Cardiac septum (tissue), 1 donor: ENCODE measurements around the gene CIITA. TPM values are rescaled to one million over a fixed set of nuclear protein-coding genes. Genes with fewer than 3 reads are reported as not detected.
"Not testable (repeated sequence)": the region's sequence is repeated elsewhere in the genome, so short reads cannot be mapped to it uniquely, and the experiment has no call there.

Source experiments
- DNase-seq: peaks from one replicate; pipeline ENCODE4 v3.0.0-alpha.2; 2020; ENCODE audit warnings: low spot score
- intact Hi-C: fragments of 100-400 bp; cut with DNase I; formaldehyde crosslinking; loops from one replicate; pipeline ENCODE4 v1.14.0; 2022
- long read RNA-seq: library from polyadenylated mRNA; unstranded; transcript quantifications from one replicate; pipeline ENCODE4 v2.0.0, GENCODE V29; 2021
- total RNA-seq: library from RNA; stranded (reverse); fragmentation: NEBNext Ultra II Directional; extraction: Animal tissue kit (Norgen Biotek cat#: 25700); gene quantifications from one replicate; pipeline ENCODE4 v1.2.1, GENCODE V29; 2021
- donor health status: DM: no; HTN: no; CAD: no.

CIITA gene, protein sequence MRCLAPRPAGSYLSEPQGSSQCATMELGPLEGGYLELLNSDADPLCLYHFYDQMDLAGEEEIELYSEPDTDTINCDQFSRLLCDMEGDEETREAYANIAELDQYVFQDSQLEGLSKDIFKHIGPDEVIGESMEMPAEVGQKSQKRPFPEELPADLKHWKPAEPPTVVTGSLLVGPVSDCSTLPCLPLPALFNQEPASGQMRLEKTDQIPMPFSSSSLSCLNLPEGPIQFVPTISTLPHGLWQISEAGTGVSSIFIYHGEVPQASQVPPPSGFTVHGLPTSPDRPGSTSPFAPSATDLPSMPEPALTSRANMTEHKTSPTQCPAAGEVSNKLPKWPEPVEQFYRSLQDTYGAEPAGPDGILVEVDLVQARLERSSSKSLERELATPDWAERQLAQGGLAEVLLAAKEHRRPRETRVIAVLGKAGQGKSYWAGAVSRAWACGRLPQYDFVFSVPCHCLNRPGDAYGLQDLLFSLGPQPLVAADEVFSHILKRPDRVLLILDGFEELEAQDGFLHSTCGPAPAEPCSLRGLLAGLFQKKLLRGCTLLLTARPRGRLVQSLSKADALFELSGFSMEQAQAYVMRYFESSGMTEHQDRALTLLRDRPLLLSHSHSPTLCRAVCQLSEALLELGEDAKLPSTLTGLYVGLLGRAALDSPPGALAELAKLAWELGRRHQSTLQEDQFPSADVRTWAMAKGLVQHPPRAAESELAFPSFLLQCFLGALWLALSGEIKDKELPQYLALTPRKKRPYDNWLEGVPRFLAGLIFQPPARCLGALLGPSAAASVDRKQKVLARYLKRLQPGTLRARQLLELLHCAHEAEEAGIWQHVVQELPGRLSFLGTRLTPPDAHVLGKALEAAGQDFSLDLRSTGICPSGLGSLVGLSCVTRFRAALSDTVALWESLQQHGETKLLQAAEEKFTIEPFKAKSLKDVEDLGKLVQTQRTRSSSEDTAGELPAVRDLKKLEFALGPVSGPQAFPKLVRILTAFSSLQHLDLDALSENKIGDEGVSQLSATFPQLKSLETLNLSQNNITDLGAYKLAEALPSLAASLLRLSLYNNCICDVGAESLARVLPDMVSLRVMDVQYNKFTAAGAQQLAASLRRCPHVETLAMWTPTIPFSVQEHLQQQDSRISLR
- 7.2 TPM for total RNA-seq
- long read RNA-seq, partial matches to known transcripts = 0 of 4 reads
- long read RNA-seq, other reads (novel, unspliced or antisense) = 3 of 4 reads

DNA sequence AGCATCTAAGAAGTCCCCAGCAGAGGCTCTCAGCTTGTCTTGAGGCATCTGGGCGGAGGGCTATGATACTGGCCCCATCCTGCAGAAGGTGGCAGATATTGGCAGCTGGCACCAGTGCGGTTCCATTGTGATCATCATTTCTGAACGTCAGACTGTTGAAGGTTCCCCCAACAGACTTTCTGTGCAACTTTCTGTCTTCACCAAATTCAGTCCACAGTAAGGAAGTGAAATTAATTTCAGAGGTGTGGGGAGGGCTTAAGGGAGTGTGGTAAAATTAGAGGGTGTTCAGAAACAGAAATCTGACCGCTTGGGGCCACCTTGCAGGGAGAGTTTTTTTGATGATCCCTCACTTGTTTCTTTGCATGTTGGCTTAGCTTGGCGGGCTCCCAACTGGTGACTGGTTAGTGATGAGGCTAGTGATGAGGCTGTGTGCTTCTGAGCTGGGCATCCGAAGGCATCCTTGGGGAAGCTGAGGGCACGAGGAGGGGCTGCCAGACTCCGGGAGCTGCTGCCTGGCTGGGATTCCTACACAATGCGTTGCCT is at the start of gene CIITA:
CIITA (plus strand) TSS at position 404 of the 543 bp plus-strand sequence; CDS start at position 533, 129 bp downstream.
- DNase-seq = no peak
- intact Hi-C loops = loop anchor here (5.0 kb wide), 1 partner anchor 40 kb away; no protein-coding TSS in a partner anchor

DNA sequence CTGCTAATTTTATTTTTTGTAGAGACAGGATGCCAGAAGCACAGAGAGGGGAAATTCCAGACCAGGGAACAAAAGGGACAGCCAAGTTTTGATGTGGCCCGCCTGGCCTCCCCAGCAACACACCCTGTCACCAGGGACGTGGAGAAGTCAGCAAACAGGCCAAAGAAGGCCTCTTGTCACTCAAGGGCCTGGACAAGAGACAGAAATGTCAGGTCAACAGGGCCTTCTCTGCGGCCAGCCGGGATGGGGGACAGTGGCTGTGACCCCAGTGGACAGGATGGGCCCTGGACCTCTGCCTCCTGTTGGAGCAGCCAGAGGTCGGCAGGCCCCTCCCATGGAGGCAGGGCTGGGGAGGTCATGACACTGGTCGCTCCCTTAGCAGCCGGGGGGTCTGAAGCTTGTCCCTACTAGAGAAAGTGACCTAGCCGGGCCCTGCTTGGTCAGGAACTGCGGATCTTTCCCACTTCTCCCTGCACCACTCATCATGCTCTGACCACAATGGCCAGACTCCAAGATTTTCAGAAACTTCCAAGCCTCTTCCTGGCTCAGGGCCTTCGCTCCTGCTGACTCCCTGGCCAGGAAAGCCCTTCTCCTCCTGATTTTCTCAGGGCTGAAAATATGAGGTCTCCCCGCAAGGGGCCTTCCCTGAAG is 49.2 kb upstream of the CIITA start:
- intact Hi-C loops = loop anchor here (2.0 to 10.0 kb wide), 4 partner anchors 89 to 303 kb away; partner anchors contain the start of gene EMP2
- DNase-seq = peak; percentile 86

DNA sequence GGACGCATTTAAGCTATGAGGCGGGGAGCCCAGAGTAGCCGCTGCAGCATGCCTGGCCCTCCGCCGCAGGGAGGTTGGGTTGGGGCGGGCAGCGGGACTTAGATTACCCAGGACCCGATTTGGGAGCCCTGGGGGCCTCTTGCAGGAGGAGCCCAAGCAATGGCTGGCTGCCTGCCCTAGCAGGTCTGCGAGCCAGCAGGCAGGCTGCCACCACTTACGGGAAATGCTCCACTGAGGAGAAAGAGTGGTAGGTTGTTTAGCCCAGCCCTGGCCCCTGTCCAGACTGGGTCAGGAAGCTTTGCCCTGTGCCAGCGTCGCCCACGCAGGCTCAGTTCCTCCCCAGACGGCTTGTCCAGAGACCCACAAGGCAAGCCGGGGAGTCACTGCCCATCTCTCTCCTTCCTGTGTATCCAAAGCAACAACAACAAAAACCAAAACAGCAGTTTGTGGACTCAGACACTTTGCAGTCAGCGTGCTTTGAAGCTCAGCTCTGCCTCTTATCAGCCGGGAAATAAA is 48.1 kb upstream of the CIITA start:
- intact Hi-C loops = loop anchor here (1.0 to 10.0 kb wide), 5 partner anchors 42 to 304 kb away; partner anchors contain the start of gene EMP2
- DNase-seq = peak; percentile 95

DNA sequence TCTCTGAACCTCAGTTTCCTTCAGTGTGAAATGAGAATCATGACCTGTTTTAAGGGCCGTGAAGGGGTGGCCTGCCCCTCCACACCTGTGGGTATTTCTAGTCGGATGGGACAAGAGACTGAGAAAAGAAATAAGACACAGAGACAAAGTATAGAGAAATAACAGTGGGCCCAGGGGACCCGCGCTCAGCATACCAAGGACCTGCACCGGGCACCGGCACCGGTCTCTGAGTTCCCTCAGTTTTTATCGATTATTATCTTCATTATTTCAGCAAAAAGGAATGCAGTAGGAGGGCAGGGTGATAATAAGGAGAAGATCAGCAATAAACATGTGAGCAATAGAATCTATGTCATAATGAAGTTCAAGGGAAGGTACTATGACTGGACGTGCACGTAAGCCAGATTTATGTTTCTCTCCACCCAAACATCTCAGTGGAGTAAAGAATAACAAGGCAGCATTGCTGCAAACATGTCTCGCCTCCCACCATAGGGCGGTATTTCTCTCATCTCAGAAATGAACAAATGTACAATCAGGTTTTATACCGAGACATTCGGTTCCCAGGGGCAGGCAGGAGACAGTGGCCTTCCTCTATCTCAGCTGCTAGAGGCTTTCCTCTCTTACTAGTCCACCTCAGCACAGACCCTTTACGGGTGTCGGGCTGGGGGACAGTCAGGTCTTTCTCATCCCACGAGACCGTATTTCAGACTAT is 47.5 kb upstream of the CIITA start:
- not testable (repeated sequence) for DNase-seq
- intact Hi-C loops = loop anchor here (1.0 to 10.0 kb wide), 5 partner anchors 42 to 305 kb away; partner anchors contain the start of gene EMP2

DNA sequence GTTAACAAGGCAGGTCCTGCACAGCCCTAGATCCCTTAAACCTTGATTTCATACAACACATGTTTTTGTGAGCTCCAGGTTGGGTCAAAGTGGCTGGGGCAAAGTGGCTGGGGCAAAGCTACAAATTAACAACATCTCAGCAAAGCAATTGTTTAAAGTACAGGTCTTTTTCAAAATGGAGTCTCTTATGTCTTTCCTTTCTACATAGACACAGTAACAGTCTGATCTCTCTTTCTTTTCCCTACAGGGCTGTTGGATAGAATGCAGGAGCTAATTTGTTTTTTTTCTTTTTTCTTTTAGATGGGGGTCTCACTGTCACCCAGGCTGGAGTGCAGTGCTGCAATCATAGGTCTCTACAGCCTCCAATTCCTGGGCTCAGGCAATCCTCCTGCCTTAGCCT is 46.8 kb upstream of the CIITA start:
- intact Hi-C loops, DNase-seq: not testable (repeated sequence)

DNA sequence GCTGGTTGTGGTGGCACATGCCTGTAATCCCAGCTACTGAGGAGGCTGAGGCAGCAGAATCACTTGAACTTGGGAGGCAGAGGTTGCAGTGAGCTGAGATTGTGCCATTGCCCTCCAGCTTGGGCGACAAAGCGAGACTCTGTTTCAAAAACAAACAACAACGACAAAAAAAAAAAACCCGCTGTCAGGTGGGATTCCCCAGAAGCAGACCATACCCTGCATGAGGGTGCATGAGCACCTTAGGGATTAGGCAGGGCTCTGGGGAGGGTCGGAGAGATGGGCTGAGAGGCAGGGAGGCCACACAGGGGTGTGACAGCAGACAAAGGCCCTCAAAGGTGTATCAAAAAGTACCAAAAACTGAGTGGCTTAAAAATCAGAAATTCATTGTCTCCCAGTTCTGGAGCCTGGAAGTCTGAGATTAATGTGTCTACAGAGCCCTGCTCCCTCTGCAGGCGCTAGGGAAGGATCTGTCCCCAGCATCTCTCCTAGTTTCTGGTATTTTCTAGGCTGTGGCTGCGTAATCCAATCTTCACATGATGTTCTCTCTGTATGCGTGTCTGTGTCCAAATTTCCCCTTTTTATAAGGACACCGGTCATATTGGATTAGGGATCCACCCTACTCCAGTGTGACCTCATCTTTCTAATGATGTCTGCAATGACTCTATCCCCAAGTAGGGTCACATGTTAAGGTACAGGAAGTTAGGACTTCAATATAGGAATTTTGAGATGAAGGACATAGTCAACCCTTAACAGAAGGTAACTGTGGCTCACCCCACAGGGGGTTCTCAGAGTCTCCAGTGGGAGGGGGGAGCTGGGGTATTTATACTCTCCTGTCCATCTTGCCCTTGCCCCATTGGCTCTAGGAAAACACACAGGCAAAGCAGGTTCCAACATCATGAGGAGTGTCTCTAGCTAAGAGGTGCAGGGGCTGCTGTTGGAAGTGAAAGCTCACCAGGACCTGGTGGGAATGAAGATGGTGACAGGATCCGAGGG is 44.8 kb upstream of the CIITA start:
- intact Hi-C loops = loop anchor here (2.0 kb wide), 1 partner anchor 83 kb away; no protein-coding TSS in a partner anchor
- no peak for DNase-seq

DNA sequence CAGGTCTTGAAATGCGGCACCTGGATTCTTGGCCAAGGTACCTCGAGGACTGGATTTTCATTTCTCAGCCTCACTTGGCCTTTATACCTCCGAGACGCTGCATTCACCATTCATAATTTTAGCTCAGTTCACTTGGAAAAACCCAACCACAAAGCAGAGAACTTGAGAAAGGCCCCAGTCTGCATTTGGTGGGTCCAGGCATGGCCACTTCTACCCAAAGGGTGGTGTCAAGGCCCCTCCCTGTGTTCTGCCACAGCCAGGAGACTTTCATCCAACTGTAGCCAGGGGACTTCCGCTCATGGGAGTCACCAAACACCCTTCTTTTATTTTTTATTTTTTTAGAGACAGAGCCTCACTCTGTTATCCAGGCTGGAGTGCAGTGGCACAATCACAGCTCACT is 43.7 kb upstream of the CIITA start:
- intact Hi-C loops = loop anchor here (2.0 kb wide), 1 partner anchor 82 kb away; no protein-coding TSS in a partner anchor
- no peak for DNase-seq

DNA sequence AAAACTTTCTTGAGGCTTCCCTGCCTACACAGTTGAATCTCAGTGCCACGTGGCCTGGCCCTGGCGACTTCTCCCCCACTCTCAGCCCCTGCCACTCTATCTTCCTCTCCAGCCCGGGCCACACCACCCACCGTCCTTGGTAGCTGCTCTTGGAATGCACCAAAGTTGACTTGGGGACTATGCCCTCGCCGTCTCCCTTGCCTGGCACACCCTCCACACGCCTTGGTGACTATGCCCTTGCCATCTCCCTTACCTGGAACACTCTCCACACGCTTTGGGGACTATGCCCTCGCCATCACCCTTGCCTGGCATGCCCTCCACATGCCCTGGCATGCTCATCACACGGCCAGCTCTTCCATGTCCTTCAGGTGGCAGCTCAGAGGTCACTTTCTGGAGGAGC is 42.9 kb upstream of the CIITA start:
- intact Hi-C loops = no loop called here
- DNase-seq = no peak

DNA sequence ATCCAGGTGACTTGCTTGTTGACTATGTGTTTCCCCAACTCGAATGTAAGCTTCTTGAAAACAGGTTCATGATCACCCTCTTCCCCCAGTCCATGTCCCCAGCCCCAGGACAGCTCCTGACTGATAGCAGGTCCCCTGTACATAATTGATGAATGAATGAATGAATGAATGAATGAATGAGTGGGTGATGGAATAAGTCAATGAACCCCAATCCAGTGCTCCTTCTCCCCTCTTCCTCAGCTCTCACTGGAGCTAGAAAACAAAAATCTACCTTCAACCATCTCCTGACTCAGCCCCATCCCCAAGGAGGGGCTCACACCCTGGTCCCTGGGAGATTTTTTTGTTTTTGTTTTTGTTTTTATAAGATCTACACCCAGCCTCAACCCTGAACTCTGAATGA is 42.2 kb upstream of the CIITA start:
- intact Hi-C loops = no loop called here
- no peak for DNase-seq

DNA sequence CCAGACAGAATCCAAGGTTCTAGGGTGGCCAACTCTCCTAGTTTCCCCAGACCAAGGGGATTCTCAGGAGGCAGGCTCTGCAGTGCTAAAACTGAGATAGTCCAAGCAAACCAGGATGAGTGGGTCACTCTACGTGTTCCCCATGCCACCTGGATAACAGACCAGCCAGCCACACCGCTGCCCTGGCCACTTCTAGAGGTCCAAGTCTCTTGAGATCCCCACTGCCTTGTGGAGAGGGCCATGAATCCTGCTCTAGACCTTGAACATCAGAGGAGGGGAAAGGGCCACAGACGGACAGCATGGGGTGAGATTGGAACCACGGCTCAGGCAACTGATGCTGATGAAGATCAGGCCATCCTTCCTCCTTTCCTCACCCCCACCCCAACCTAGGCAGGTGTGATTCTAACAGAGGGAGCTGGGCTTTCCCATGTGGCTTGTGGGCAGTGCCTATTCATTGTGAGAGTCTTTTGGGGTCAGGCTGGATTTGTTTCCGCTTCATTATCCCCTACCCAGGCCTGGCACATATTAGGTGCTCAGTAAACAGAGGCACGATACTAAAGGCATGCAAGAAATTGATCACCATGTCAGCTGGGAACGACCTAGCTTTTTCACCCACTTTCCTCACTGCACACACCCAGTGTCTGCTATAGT is 41.6 kb upstream of the CIITA start:
- intact Hi-C loops = no loop called here

DNA sequence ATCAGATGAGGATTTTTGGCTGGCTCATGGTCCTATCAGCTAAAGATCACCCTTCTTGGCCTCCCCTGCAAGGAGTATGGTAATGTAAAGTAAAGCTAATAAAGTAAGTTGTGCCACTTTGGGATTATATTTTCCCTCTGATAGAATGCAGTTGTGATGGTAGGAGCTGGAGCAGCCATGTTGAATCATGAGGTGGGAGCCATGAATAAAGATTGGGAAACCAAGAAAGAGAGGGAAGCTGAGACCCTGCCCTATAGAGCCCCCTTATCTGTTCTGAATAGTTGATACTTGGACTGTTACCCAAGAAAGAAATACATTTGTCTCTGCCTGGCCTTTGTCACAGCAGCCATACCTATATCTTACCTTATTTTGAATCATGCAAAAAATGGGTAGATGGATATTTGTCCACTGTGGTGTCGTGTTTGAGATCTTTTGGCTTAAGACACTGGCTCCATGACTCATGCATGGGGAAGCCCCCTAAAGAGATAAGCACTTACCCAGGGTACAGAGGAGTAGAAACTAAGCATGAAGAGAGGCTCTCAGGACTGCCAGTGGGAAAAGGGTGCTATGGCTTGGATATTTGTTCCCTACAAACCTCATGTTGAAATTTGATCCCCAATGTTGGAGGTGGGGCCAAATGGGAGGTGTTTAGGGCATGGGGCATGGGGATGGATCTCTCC is 40.7 kb upstream of the CIITA start:
- intact Hi-C loops = no loop called here
- DNase-seq = no peak

More for the DNA sequence above, 41.6 kb upstream of the CIITA start:
- DNase-seq = no peak

DNA sequence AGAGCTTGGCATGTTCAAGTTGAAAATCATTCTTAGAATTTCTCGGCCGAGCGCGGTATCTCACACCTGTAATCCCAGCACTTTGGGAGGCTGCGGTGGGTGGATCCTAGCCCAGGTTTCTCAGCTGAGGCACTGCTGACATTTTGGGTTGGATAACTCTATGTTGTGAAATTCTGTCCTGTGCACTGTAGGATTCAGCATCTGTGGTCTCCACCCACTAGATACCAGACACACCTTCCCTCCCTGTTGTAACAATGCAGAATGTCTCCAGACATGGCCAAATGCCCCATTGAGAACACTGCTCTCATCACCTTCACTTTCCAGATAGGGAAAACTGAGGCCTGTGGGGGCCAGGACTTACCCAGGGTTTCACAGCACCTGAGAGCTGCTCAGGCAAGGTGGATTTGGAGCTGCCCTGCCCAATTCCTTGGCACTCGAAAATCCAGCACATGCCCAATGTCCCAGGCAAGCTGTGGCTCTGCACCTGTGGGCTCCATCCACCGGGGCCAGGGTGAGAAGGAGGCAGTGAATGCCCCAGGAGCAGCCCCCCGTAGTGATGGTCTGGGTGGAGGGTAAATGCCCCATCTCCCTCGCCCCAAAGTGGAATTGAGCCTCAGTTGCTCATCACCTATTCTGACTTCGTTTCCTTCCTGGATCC is 38.3 kb upstream of the CIITA start:
- intact Hi-C loops = no loop called here
- no peak for DNase-seq

DNA sequence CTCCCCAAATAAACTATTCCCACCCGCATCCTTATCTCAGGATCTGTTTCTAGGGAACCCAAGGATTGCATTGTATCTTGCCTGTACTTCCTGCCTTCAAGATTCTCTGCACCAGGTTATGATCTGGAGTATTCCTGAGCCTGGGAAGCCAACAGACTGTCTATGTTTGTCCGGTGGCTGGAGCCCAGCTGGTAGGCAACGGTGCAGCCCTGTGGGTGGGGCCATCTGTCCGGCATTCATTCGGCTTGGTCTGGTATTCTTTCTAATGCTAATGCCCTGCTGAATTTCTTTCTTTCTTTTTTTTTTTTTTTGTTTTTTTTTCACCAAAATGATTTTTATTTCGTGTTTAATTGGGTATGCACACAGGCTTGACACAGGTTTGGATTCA is 37.7 kb upstream of the CIITA start:
- DNase-seq = no peak
- intact Hi-C loops = no loop called here

DNA sequence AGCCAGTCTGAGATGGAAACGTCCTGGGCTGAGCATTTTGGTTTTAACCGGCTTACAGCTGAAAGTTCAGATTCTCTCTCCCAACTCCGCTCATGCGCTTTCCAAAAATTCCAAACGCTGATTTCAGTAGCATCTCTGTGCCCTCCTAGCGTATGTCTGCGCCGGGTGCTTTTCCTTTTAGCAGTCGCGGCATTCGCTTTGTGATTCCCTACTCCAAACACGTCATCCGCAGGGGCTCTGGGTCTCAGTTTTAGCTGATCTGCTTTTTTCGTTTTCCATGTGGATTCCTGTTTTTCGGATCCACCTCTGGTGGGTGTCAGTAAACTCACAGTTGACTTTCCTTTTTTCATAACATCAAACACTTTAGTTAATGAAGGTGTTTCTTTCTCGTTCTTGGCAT is 36.3 kb upstream of the CIITA start:
- DNase-seq = no peak
- intact Hi-C loops = no loop called here
